ENCODE data around the gene TEAD3.

Gene TEAD3

GRCh38 chr6:35508027-35508426, 11.1 kb upstream of the TEAD3 start:
- TF ChIP-seq, protein P1, sequence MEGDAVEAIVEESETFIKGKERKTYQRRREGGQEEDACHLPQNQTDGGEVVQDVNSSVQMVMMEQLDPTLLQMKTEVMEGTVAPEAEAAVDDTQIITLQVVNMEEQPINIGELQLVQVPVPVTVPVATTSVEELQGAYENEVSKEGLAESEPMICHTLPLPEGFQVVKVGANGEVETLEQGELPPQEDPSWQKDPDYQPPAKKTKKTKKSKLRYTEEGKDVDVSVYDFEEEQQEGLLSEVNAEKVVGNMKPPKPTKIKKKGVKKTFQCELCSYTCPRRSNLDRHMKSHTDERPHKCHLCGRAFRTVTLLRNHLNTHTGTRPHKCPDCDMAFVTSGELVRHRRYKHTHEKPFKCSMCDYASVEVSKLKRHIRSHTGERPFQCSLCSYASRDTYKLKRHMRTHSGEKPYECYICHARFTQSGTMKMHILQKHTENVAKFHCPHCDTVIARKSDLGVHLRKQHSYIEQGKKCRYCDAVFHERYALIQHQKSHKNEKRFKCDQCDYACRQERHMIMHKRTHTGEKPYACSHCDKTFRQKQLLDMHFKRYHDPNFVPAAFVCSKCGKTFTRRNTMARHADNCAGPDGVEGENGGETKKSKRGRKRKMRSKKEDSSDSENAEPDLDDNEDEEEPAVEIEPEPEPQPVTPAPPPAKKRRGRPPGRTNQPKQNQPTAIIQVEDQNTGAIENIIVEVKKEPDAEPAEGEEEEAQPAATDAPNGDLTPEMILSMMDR (IDR thresholded peaks at IDR 0.05; ENCODE audit: unreplicated experiment in 3 of 3), result no peak
- Mint-ChIP-seq H3K4me3 (no peak overlapping the region), H3K9me3 (no peaks in the 10 kb centered on the region), H3K27me3 (ENCODE audit: low read depth) (peaks cover 30% of the 10 kb centered on the region), H3K36me3 (ENCODE audit: low read depth) (no peaks in the 10 kb centered on the region), H3K4me1 (peaks cover 17% of the 10 kb centered on the region), H3K27ac (no peak overlapping the region)

- H3K9me3 Mint-ChIP-seq, result no peaks in the 10 kb centered on the region
- TF ChIP-seq, protein P1 (IDR thresholded peaks at IDR 0.05; ENCODE audit: unreplicated experiment in 3 of 3), result no peak
- peaks cover 17% of the 10 kb centered on the region for H3K4me1 Mint-ChIP-seq
- H3K36me3 Mint-ChIP-seq (ENCODE audit: low read depth), result no peaks in the 10 kb centered on the region
- H3K27me3 Mint-ChIP-seq (ENCODE audit: low read depth), result peaks cover 27% of the 10 kb centered on the region
- no peak overlapping the region for H3K27ac Mint-ChIP-seq
- no peak overlapping the region for H3K4me3 Mint-ChIP-seq
Measured at GRCh38 chr6:35507221-35507620, 10.3 kb upstream of the TEAD3 start.

DNA sequence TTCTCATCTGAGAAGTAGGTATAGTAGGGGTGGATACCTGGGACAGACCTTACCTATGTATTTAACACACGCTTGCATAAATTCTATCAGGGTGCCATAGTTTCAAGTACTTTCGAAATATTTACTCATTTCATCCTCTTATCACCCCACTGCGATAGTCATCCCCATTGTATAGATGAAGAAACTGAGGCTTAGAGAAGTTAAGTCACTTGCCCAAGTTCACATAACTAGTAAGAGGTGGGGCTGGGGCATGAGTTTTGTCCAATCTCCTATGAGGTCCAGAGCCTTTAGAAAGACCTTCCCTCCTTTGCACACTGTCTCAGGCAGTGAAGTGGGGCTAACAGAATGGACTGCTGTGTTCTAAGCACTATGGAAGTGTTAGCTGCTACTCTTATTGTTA, 9.7 kb upstream of the TEAD3 start:
- no peak overlapping the region for H3K4me3 Mint-ChIP-seq

DNA sequence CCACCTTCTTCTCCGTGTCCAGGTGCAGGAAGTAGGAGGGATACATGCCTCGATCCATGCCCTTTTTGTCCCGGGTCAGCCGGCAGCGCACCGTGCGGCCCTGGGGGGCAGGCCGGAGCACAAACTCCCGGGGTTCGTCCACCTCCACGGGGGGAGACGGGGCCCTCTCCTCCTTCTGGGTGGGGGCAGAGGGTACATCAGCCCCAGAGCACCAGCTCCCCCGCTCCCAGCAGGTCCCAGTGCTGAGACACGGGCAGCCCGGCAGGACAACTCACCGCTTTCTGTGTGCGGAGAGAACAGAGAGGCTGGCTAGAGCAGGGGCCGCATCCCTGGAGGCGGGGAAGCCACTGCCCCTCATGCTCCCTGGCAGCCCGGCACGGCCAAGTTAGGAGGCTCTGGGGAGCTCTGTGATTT, 9.1 kb upstream of the TEAD3 start:
- Mint-ChIP-seq H3K36me3 (ENCODE audit: low read depth) (no peaks in the 10 kb centered on the region), H3K27ac (no peak overlapping the region), H3K4me3 (no peak overlapping the region), H3K27me3 (ENCODE audit: low read depth) (peaks cover 22% of the 10 kb centered on the region), H3K4me1 (peaks cover 19% of the 10 kb centered on the region), H3K9me3 (no peaks in the 10 kb centered on the region)
- TF ChIP-seq, protein P1 (IDR thresholded peaks at IDR 0.05; ENCODE audit: unreplicated experiment in 3 of 3), result no peak

More for the DNA sequence above, 9.7 kb upstream of the TEAD3 start:
- Mint-ChIP-seq H3K4me1 (peaks cover 17% of the 10 kb centered on the region), H3K9me3 (no peaks in the 10 kb centered on the region), H3K27me3 (ENCODE audit: low read depth) (peaks cover 26% of the 10 kb centered on the region), H3K27ac (no peak overlapping the region), H3K36me3 (ENCODE audit: low read depth) (no peaks in the 10 kb centered on the region)
- TF ChIP-seq, protein P1 (IDR thresholded peaks at IDR 0.05; ENCODE audit: unreplicated experiment in 3 of 3), result no peak

DNA sequence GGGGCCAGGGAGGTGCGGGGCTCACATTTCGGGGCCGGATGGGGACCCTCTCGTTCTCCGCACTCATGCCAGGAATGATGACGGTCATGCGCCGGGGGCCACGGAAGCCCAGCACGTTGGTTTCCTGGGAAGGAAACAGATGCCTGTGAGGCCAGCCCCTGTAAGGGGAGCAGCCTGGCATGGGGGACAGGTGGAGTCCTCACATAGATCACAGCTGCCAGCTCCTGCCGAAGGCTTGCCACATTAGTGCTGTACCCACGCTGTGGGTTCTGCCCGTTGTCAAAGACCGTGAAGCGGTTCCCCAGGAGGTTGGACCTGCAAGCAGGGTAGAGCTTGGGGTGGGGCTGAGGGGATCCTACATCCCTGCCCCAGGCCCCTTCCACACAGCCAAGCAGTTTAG, 6.7 kb upstream of the TEAD3 start:
- H3K36me3 Mint-ChIP-seq (ENCODE audit: low read depth), result no peaks in the 10 kb centered on the region
- peaks cover 29% of the 10 kb centered on the region for H3K4me1 Mint-ChIP-seq
- H3K27me3 Mint-ChIP-seq (ENCODE audit: low read depth), result peaks cover 14% of the 10 kb centered on the region
- H3K4me3 Mint-ChIP-seq, result no peak overlapping the region
- H3K9me3 Mint-ChIP-seq, result no peaks in the 10 kb centered on the region
- no peak overlapping the region for H3K27ac Mint-ChIP-seq
- TF ChIP-seq, protein P1 (IDR thresholded peaks at IDR 0.05; ENCODE audit: unreplicated experiment in 3 of 3), result no peak

DNA sequence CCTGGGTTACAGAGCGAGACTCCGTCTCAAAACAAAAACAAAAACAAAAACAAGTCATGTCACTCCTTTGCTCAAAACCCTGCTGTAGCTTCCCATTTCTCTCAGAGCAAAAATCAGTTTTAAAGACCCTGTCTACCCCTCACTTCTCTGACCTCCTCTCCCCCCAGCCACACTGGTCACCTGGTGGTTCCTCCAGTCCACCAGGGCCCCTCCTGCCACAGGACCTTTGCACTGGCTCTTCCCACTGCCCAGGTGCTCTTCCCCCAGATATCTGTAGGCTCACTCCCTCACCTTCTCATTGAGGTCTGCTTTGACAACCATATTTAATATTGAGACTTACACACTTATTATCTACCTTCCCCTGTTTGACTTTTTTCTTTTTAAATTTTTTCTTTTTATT, 4.9 kb upstream of the TEAD3 start:
- Mint-ChIP-seq H3K4me3 (no peak overlapping the region), H3K27me3 (ENCODE audit: low read depth) (peaks cover 9% of the 10 kb centered on the region), H3K27ac (no peak overlapping the region), H3K9me3 (no peaks in the 10 kb centered on the region), H3K36me3 (ENCODE audit: low read depth) (no peaks in the 10 kb centered on the region), H3K4me1 (peaks cover 33% of the 10 kb centered on the region)
- TF ChIP-seq, protein P1 (IDR thresholded peaks at IDR 0.05; ENCODE audit: unreplicated experiment in 3 of 3), result no peak
